ENCODE data around the gene SS18. TPM values are rescaled to one million over a fixed set of nuclear protein-coding genes. Genes with fewer than 3 reads are reported as not detected.

Gene SS18
- total and polyA plus RNA-seq, 4 donors = 16.3 to 74.7 (median 34.5) TPM

GRCh38 chr18:25979369-25980040 lies 110.9 kb downstream of the SS18 start:
- 70% methylated on average over 2 of the region's 2 CpGs for WGBS
- Histone ChIP-seq H3K9me3 (ENCODE audit: control insufficient read depth in 4 of 4, low read length in 3 of 4) (no peaks in the 10 kb centered on the region), H3K4me3 (ENCODE audit: low read depth in 1 of 3, low read length in 3 of 3) (no peak overlapping the region), H3K36me3 (ENCODE audit: control insufficient read depth in 4 of 4, insufficient read depth in 3 of 4, low read depth in 1 of 4, low read length in 3 of 4) (no peaks in the 10 kb centered on the region), H3K9ac (ENCODE audit: low read depth in 1 of 2, low read length in 2 of 2) (no peak overlapping the region), H3K4me1 (ENCODE audit: control insufficient read depth in 4 of 4, insufficient read depth in 4 of 4, low read length in 3 of 4) (no peaks in the 10 kb centered on the region), H3K27me3 (ENCODE audit: control insufficient read depth in 4 of 4, insufficient read depth in 4 of 4, low read length in 3 of 4) (no peaks in the 10 kb centered on the region), H3K27ac (ENCODE audit: low read depth in 1 of 2, low read length in 2 of 2) (no peak overlapping the region)
- TF ChIP-seq YY1 (IDR thresholded peaks at IDR 0.05) (no peak), RXRA (IDR thresholded peaks at IDR 0.05) (no peak), JUND (IDR thresholded peaks at IDR 0.05) (no peak), RAD21 (IDR thresholded peaks at IDR 0.05) (no peak)
- no peak for DNase-seq (ENCODE audit: low spot score)

- Histone ChIP-seq H3K4me1 (ENCODE audit: control insufficient read depth in 4 of 4, insufficient read depth in 4 of 4, low read length in 3 of 4) (no peaks in the 10 kb centered on the region), H3K4me3 (ENCODE audit: low read depth in 1 of 3, low read length in 3 of 3) (no peak overlapping the region), H3K27ac (ENCODE audit: low read depth in 1 of 2, low read length in 2 of 2) (no peak overlapping the region), H3K27me3 (ENCODE audit: control insufficient read depth in 4 of 4, insufficient read depth in 4 of 4, low read length in 3 of 4) (no peaks in the 10 kb centered on the region), H3K9ac (ENCODE audit: low read depth in 1 of 2, low read length in 2 of 2) (no peak overlapping the region), H3K9me3 (ENCODE audit: control insufficient read depth in 4 of 4, low read length in 3 of 4) (no peaks in the 10 kb centered on the region), H3K36me3 (ENCODE audit: control insufficient read depth in 4 of 4, insufficient read depth in 3 of 4, low read depth in 1 of 4, low read length in 3 of 4) (no peaks in the 10 kb centered on the region)
- TF ChIP-seq RXRA (IDR thresholded peaks at IDR 0.05) (no peak), CTCF (IDR thresholded peaks at IDR 0.05; ENCODE audit: low read depth, low read length, missing input control) (no peak), RAD21 (IDR thresholded peaks at IDR 0.05) (no peak), JUND (IDR thresholded peaks at IDR 0.05) (no peak)
- 81% methylated on average over 2 of the region's 2 CpGs for WGBS
- DNase-seq (ENCODE audit: low spot score) = no peak
Measured at GRCh38 chr18:25976554-25976953, 113.9 kb downstream of the SS18 start.

GRCh38 chr18:25974630-25975077 lies 115.8 kb downstream of the SS18 start:
- H3K27me3 ChIP-seq (ENCODE audit: control insufficient read depth in 4 of 4, insufficient read depth in 4 of 4, low read length in 3 of 4) = no peaks in the 10 kb centered on the region
- no peak overlapping the region for H3K9ac ChIP-seq (ENCODE audit: low read depth in 1 of 2, low read length in 2 of 2)
- no peak for DNase-seq (ENCODE audit: low spot score)
- no peaks in the 10 kb centered on the region for H3K4me1 ChIP-seq (ENCODE audit: control insufficient read depth in 4 of 4, insufficient read depth in 4 of 4, low read length in 3 of 4)
- WGBS = 67% methylated on average over 1 of the region's 1 CpG
- H3K9me3 ChIP-seq (ENCODE audit: control insufficient read depth in 4 of 4, low read length in 3 of 4) = no peaks in the 10 kb centered on the region
- no peak overlapping the region for H3K27ac ChIP-seq (ENCODE audit: low read depth in 1 of 2, low read length in 2 of 2)
- no peaks in the 10 kb centered on the region for H3K36me3 ChIP-seq (ENCODE audit: control insufficient read depth in 4 of 4, insufficient read depth in 3 of 4, low read depth in 1 of 4, low read length in 3 of 4)
- TF ChIP-seq YY1 (IDR thresholded peaks at IDR 0.05) (no peak), RAD21 (IDR thresholded peaks at IDR 0.05) (no peak), FOXA1 (IDR thresholded peaks at IDR 0.05) (no peak), EGR1 (IDR thresholded peaks at IDR 0.05; ENCODE audit: low read depth in 2 of 2) (no peak), RXRA (IDR thresholded peaks at IDR 0.05) (no peak), SP1 (IDR thresholded peaks at IDR 0.05) (no peak)
- H3K4me3 ChIP-seq (ENCODE audit: low read depth in 1 of 3, low read length in 3 of 3) = no peak overlapping the region

Other genes starting within 250 kb of the SS18 start
- under 1 TPM in 1 of 2 donors, not detected in 1; 0.14 TPM for gene PSMA8, start 43.3 kb upstream of the SS18 start, total RNA-seq
- gene PSMA8, start 43.3 kb upstream of the SS18 start, polyA plus RNA-seq = not detected
- 1 to 10 TPM in 1 of 2 donors, under 1 TPM in 1; 0.42 to 4.3 TPM for gene TAF4B, start 135.8 kb upstream of the SS18 start, total RNA-seq
- gene TAF4B, start 135.8 kb upstream of the SS18 start, polyA plus RNA-seq = under 1 TPM; 0.10 to 0.18 TPM